Measurements from ENCODE around the gene NECAB3. TPM values are rescaled to one million over a fixed set of nuclear protein-coding genes. Genes with fewer than 3 reads are reported as not detected.

NECAB3 gene
- total and polyA plus RNA-seq, 2 of the 13 experiments (the other 11 are each of a cell fraction or from before 2014, with no cell fraction given): 61.5 to 65.5 TPM

DNA sequence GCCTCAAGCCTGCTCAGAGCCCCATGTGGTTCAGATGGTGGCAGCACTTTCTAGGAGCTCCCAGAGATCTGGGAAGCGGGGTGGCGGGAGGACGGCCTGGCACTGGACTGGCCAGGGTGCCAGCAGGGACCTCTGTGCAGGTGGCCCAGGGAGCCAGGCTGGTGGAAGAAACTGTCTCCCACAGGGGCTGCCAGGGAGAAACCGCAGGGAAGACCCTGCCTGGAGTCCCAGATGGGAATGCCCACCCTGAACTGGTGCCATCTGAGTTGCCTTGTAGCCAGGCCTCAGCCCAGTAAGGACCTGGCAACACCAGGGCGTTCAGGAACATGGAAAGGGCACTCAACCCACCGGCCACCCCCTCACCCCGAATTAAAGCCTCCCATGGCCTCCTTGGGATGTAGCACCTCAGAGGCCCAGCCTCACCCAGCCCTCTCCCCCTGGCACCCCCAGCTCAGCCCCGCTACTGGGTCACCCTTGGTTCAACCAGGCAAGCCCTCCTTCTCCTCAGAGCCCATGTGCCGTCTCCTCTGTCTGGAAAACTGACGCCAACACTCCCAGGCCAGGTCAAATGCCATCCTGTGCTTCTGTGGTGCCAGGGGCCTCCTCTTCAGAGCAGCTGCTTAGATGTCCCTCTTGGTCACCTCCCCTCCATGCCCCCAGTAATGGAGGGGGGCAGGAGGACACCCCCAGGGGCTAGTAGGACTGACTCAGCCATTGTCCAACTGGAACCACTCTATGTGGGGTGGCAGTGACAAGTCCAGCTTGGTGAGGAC lies 18.0 kb downstream of the NECAB3 start:
- Histone ChIP-seq H3K4me2 (ENCODE audit: low read depth, low read length) (no peak overlapping the region), H3K9me3 (ENCODE audit: low read length) (no peaks in the 10 kb centered on the region), H3K27me3 (ENCODE audit: control insufficient read depth in 1 of 2, insufficient read depth in 2 of 2, low read length in 2 of 2) (no peaks in the 10 kb centered on the region), H3K9ac (ENCODE audit: insufficient read depth, low read depth, low read length) (no peak overlapping the region), H3K4me1 (ENCODE audit: insufficient read depth, low read length) (peaks cover 37% of the 10 kb centered on the region), H3K27ac (ENCODE audit: extremely low read length, insufficient read depth, low read length) (no peak overlapping the region), H3K79me2 (ENCODE audit: insufficient read depth, low read length) (no peaks in the 10 kb centered on the region), H3K4me3 (replicated peaks in 1 of 3; ENCODE audit: insufficient read depth in 1 of 3, low read depth in 2 of 3, low read length in 3 of 3) (no peak overlapping the region), H3K36me3 (replicated peaks in 1 of 2; ENCODE audit: control insufficient read depth in 1 of 2, insufficient read depth in 2 of 2, low read length in 2 of 2) (peaks cover 37 to 47% of the 10 kb centered on the region in 2 experiments), H2AFZ (ENCODE audit: low read length) (no peak overlapping the region), H4K20me1 (ENCODE audit: insufficient read depth, low read length) (no peaks in the 10 kb centered on the region)
- in situ Hi-C loops (cut with HindIII; ENCODE audit: extremely low pct_ligation_motif_present, low pct_unique_long_range_greater_than_20kb): no loop called here
- ATAC-seq: no peak
- DNase-seq (ENCODE audit: low spot score): no peak
- intact Hi-C loops (cut with micrococcal nuclease; ENCODE audit: unreplicated experiment): no loop called here
- ChIA-PET CTCF (ENCODE audit: low intra/inter-chr PET ratio, low total read pairs) (no interaction called here), POLR2A (no interaction called here)
- BruUV-seq (replicated peaks): TSS peak; percentile 21
- WGBS (ENCODE audit: low lambda C conversion rate): 91% methylated on average over 10 of the region's 10 CpGs
- no peak for FAIRE-seq
- TF ChIP-seq ZFP41 (CRISPR knock-in tag; IDR thresholded peaks at IDR 0.05; ENCODE audit: borderline replicate concordance) (no peak), ZFP1 (CRISPR knock-in tag; IDR thresholded peaks at IDR 0.05) (no peak), SYNCRIP (IDR thresholded peaks at IDR 0.05; ENCODE audit: insufficient read depth, low read depth, low read length) (no peak), AKAP8 (CRISPR knock-in tag; IDR thresholded peaks at IDR 0.05) (0 out of 2 replicates have a peak, but pooled peaks have one; percentile 20), WIZ (CRISPR knock-in tag; IDR thresholded peaks at IDR 0.05) (no peak), ZNF234 (CRISPR knock-in tag; conservative IDR thresholded peaks at IDR 0.05) (no peak), AGO1 (IDR thresholded peaks at IDR 0.05; ENCODE audit: low read depth, low read length, poor library complexity, severe bottlenecking) (peak; percentile 28), RBFOX2 (IDR thresholded peaks at IDR 0.05; ENCODE audit: low read depth, low read length) (no peak)
- TF ChIP-seq, protein P1, sequence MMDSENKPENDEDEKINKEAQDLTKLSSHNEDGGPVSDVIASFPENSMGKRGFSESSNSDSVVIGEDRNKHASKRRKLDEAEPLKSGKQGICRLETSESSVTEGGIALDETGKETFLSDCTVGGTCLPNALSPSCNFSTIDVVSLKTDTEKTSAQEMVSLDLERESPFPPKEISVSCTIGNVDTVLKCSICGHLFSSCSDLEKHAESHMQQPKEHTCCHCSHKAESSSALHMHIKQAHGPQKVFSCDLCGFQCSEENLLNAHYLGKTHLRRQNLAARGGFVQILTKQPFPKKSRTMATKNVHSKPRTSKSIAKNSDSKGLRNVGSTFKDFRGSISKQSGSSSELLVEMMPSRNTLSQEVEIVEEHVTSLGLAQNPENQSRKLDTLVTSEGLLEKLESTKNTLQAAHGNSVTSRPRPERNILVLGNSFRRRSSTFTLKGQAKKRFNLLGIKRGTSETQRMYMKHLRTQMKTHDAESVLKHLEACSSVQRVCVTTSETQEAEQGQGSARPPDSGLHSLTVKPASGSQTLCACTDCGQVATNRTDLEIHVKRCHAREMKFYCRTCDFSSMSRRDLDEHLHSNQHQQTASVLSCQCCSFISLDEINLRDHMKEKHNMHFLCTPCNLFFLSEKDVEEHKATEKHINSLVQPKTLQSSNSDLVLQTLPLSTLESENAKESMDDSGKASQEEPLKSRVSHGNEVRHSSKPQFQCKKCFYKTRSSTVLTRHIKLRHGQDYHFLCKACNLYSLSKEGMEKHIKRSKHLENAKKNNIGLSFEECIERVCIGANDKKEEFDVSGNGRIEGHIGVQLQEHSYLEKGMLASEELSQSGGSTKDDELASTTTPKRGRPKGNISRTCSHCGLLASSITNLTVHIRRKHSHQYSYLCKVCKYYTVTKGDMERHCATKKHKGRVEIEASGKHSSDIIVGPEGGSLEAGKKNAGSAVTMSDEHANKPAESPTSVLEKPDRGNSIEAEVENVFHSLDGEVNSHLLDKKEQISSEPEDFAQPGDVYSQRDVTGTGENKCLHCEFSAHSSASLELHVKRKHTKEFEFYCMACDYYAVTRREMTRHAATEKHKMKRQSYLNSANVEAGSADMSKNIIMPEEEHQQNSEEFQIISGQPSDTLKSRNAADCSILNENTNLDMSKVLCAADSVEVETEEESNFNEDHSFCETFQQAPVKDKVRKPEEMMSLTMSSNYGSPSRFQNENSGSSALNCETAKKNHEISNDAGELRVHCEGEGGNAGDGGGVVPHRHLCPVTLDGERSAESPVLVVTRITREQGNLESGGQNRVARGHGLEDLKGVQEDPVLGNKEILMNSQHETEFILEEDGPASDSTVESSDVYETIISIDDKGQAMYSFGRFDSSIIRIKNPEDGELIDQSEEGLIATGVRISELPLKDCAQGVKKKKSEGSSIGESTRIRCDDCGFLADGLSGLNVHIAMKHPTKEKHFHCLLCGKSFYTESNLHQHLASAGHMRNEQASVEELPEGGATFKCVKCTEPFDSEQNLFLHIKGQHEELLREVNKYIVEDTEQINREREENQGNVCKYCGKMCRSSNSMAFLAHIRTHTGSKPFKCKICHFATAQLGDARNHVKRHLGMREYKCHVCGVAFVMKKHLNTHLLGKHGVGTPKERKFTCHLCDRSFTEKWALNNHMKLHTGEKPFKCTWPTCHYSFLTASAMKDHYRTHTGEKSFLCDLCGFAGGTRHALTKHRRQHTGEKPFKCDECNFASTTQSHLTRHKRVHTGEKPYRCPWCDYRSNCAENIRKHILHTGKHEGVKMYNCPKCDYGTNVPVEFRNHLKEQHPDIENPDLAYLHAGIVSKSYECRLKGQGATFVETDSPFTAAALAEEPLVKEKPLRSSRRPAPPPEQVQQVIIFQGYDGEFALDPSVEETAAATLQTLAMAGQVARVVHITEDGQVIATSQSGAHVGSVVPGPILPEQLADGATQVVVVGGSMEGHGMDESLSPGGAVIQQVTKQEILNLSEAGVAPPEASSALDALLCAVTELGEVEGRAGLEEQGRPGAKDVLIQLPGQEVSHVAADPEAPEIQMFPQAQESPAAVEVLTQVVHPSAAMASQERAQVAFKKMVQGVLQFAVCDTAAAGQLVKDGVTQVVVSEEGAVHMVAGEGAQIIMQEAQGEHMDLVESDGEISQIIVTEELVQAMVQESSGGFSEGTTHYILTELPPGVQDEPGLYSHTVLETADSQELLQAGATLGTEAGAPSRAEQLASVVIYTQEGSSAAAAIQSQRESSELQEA (CRISPR knock-in tag; IDR thresholded peaks at IDR 0.05; ENCODE audit: not compliant biosample characterization): peak; percentile 16
- TF ChIP-seq, protein P2, sequence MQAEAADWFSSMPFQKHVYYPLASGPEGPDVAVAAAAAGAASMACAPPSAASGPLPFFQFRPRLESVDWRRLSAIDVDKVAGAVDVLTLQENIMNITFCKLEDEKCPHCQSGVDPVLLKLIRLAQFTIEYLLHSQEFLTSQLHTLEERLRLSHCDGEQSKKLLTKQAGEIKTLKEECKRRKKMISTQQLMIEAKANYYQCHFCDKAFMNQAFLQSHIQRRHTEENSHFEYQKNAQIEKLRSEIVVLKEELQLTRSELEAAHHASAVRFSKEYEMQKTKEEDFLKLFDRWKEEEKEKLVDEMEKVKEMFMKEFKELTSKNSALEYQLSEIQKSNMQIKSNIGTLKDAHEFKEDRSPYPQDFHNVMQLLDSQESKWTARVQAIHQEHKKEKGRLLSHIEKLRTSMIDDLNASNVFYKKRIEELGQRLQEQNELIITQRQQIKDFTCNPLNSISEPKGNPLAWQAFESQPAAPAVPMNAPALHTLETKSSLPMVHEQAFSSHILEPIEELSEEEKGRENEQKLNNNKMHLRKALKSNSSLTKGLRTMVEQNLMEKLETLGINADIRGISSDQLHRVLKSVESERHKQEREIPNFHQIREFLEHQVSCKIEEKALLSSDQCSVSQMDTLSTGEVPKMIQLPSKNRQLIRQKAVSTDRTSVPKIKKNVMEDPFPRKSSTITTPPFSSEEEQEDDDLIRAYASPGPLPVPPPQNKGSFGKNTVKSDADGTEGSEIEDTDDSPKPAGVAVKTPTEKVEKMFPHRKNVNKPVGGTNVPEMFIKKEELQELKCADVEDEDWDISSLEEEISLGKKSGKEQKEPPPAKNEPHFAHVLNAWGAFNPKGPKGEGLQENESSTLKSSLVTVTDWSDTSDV (CRISPR knock-in tag; IDR thresholded peaks at IDR 0.05): 0 out of 2 replicates have a peak, but pooled peaks have one; percentile 15
